ENCODE results near the gene FOXK2.

Gene FOXK2

DNA sequence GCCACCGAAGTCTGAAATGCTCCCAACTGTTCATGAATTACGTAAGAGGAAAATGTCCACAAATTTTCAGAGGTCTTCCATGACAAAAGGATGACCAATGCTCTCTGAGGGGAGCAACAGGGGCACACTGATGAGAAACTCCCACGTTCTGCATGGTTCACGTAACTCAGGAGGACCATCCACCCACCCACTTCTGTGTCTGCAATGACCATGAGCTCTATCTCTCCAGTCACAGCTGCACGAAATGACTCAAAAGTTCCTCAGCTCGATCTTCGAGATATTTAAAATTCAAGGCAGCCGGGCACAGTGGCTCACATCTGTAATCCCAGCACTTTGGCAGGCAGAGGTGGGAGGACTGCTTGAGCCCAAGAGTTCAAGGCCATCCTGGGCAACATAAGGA lies 112.9 kb downstream of the FOXK2 start:
- in situ Hi-C loops (cut with MboI; ENCODE audit: low sequenced_read_pairs) = no loop called here

DNA sequence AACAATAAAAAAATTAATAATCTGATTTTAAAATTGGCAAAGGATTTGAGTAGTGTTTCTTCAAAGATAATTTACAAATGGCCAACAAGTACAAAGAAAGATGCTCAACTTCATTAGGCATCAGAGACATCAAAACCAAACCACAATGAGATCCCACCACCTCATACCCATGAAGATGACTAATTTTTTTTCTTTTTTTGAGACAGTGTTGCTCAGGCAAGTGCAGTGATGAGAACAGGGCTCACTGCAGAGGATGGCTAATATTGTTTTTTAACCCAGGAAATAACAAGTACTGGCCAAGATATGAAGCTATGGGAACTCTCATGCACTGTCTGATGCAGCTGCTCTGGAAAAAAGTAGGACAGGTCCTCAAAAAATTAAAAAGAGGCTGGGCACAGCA lies 113.8 kb downstream of the FOXK2 start:
- in situ Hi-C loops (cut with MboI; ENCODE audit: low sequenced_read_pairs) = no loop called here

DNA sequence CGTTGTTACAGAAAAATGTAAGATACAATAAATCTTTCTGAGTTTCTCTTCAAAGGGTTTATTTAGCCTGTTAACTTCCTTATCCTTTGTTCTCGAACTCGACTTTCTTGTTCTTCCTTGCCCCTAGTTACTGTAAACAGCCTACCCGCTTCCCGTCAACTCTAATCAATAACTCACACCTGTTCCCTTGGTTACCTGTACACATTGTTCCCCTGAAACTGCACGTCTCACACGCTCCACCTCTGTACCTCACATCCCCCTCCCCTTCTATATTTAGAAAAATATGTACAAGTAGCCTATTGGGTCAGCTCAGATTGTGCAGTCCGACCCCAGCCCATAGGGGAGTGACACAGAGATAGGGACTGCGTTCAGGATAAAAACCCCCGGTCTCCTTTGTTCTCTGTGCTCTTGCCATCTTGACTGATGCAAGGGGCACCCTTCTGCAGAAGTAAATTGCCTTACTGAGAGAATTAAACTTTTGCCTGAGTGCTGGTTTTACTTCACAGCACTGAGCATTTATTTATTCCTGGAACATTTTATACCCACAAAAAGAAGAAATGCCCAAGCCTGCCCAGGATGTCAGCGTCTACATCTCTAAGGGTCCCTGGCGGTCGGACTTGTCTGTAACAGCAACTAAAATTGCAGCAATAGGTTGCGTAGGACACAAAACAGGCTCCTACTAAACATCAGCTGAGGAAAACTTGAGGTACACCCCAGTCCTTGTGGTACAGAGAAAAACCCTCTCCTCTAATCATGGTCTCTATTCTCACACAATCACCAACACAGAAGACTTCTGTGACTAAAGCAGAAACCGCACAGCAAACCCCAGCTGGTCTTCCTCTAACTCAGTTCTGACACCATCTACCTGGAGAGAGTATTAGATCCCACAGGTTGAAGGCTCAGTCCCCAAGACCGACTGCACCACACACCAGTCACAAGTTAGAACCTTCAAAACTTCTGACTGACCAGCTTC lies 117.4 kb downstream of the FOXK2 start:
- in situ Hi-C loops (cut with MboI; ENCODE audit: low sequenced_read_pairs) = no loop called here

DNA sequence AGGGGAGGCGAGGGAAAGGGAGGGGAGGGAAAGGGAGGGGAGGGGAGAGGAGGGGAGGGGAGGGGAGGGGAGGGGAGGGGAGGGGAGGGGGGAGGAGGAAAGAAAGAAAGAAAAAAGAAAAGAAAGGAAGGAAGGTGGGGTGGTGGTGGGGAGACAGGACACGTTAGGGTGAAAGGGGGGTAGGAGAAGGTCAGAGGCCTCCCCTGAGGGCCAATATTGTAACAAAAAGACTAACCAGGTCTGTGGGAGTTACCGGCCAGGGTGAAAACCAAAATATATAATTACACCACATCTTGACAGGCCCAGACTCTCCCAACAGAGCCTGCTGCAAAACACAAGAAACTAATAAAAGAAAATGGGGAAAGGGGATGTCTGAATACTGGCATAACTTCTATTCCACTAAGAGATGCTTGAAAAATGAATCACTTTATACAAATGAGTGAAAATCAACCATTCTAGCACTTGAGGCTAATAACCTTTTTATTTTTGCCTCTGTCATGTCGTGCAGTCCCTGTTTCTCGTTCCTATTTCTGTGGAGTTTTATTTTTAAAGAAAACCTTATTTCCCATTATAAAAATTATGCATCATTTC lies 118.7 kb downstream of the FOXK2 start:
- in situ Hi-C loops (cut with MboI; ENCODE audit: low sequenced_read_pairs) = no loop called here

DNA sequence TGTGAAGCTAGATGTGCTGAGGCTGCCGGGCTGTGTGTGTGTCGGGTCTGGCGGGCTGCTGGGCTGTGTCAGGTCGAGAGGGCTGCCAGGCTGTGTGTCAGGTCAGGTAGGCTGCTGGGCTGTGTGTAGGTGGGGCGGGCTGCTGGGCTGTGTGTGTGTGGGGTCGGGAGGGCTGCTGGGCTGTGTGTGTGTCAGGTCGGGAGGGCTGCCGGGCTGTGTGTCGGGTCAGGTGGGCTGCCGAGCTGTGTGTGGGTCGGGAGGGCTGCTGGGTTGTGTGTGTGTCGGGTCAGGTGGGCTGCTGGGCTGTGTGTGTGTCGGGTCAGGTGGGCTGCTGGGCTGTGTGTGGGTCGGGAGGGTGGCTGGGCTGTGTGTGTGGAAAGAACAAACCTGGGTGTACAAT lies 120.1 kb downstream of the FOXK2 start:
- in situ Hi-C loops (cut with MboI; ENCODE audit: low sequenced_read_pairs) = no loop called here

DNA sequence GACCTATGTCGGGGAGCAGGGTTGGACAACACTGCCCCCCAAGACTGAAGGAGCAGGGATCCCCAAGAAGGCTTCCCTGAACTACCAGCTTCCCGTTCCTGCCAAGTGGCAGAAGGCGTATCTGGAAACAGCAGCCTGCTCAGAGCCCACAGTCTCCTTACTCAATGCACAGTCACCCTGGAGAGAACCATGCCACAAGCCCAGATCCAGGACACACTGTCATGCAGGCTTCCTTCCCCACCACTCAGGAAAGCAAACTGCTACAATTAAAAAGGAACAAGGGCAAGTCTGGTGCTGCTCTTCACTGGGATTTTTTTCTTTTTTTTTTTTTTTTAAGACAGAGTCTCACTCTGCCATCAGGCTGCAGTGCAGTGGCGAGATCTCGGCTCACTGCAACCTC lies 120.5 kb downstream of the FOXK2 start:
- in situ Hi-C loops (cut with MboI; ENCODE audit: low sequenced_read_pairs) = no loop called here

DNA sequence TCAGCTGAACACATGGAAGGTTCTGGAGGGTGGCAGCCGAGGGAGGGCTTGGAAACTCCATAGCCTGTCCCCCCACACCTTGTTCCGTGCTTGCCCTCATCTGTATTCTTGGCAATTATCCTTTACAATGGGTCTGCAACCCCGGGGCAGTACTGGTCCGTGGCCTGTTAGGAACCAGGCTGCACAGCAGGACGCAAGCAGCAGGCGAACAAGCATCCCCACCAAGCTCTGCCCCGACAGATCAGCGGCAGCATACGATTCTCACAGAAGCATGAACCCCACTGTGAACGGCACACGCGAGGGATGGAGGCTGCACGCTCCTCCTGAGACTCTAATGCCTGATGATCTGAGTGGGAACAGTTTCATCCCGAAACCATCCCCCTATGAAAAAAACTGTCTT lies 122.5 kb downstream of the FOXK2 start:
- in situ Hi-C loops (cut with MboI; ENCODE audit: low sequenced_read_pairs) = no loop called here

DNA sequence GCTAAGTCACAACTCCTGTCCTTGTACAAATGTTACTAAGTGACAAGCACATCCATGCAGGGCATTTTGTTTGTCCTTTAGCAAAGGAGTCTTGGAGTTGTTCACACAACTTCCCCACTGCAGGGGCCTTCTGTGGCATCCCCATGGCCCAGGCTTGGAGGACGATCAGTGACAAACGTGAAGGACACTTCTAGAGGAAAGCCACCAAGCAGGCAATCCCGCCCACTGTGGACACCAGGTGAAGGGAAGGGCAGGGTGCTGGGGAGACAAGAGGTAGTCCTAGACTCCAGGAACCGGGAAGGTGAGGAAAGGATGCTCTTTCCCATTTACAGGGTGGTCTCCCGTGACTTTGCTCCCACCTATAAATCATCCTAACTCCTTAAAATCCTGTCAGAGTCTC lies 124.6 kb downstream of the FOXK2 start:
- in situ Hi-C loops (cut with MboI; ENCODE audit: low sequenced_read_pairs) = no loop called here

DNA sequence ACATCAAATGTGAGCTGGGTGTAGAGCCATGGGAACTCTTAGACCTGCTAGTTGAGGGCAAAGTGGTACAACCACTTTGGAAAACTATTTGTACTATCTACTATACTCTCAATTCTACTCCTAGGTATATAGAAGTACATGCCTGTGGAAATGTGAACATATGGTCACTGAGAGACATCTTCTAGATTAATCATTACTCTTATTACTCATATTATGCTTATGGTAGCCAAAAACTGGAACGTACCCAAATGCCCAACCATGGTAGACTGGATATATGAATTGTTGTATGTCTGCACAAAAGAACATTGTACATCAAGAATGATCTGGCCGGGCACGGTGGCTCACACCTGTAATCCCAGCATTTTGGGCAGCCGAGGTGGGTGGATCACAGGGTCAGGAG lies 126.0 kb downstream of the FOXK2 start:
- in situ Hi-C loops (cut with MboI; ENCODE audit: low sequenced_read_pairs) = no loop called here

DNA sequence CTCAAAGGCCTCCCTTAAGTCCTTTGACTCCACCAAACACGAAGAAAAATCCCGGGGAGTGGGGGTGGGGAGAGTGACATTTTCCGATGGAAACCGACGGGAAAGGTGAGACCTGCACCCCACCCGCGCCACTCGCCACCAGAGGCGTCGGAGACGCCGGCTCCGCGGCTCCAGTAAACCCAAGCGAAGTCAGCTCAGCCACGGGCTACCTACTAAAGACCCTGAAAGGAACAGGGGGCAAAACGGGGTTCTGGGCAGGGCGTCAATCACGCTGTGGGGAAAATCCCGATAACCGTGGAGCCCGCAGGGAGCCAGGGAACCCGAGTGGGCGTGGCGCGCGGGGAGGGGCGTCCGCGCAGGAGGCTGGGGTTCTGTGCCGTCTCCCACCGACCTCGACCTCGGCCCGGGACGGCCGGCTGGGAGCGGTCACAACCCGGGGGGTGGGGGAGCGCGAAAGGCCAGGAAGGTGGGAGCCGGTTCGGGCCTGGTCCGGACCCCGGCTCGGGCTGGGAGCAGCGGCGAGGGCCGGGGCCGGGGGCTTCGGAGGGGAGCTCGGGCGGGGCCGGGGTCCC lies 128.1 kb downstream of the FOXK2 start:
- in situ Hi-C loops (cut with MboI; ENCODE audit: low sequenced_read_pairs) = no loop called here

DNA sequence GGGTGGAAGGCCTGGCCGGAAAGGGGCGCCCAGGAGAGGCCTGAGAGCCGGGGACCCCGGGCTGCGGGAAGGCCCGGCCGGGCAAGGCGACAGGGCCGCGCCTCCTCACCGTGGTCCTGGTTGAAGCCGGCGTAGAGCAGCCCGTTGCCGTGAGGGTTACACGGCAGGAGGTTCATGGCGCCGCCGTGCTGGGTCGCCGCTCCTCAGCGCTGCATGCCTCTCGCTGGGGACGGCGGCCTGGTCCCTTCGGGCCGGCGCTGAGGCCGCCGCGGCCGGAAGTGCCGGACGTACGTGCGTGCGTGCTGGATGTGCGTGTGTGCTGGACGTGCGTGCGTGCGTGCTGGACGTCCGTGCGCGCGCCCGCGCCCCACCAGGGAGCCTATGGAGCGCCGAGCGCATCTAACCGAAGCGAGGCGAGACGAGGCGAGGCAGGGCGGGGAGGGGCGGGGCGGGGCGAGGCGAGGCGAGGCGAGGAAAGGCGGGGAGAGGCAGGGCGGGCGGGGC lies 128.7 kb downstream of the FOXK2 start, which contains the start of gene WDR45B:
Gene WDR45B, minus strand, starts transcription at position 280 of the 504 bp plus-strand sequence. Its CDS starts 104 bp downstream, at position 176.
- in situ Hi-C loops (cut with MboI; ENCODE audit: low sequenced_read_pairs) = no loop called here

DNA sequence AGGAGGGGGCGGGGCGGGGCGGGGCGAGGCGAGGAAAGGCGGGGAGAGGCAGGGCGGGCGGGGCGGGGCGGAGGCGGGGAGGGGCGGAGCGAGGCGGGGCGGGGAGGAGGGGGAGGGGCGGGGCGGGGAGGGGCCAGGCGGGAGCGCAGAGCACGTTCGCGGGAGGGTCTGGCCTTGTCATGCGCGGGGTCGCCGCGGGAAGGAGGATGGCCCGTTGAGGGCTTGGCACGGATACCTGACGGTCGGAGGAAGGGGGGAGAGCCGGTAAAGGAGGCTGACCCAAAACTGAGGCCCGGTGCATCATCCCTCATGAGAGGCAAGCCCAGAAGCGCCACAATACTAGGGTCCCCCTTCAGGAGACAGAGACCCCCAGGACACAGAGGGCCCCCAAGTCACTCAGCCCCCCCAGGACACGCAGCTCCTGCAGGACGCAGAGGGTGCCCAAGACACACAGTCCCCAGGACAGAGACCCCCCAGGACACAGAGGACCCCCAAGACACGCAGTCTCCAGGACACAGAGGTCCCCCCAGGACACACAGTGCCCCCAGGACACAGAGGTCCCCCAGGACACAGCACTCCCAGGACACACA lies 129.3 kb downstream of the FOXK2 start:
- in situ Hi-C loops (cut with MboI; ENCODE audit: low sequenced_read_pairs) = no loop called here

DNA sequence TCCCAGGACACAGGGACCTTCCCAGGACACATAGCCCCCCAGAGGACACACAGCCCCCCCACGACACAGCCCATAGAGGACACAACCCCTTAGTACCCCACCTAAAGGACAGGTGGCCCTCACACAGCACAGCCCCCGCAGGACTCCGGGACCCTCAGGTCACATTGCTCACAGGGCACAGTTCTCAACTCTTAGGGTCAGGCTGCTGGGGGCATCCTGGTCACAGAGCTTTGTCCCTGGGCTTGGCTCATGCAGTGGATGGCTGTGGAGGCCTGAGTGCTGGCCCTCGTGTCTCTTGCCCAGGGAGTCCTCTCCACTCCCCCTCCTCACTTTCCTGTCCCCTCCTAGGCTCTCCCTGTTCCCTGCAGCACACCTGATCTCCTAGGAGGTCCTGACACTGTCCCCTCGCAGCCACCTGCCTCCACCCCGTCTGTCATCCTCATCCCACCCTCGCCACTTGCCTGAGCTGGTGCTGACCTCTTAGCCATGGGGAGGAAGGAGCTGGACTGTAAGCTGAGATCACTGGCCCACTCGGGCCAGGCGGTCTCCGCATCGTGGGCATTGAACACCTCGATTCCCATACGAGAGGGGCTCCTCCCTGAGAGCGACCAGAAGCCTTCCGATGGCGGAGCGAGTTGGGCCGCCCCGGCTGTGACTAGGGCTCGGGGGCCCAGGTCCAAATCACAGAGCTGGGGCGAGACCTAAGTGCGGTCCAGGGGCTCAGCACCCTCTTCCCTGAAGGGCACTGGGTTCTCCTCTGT lies 130.1 kb downstream of the FOXK2 start:
- in situ Hi-C loops (cut with MboI; ENCODE audit: low sequenced_read_pairs) = no loop called here

DNA sequence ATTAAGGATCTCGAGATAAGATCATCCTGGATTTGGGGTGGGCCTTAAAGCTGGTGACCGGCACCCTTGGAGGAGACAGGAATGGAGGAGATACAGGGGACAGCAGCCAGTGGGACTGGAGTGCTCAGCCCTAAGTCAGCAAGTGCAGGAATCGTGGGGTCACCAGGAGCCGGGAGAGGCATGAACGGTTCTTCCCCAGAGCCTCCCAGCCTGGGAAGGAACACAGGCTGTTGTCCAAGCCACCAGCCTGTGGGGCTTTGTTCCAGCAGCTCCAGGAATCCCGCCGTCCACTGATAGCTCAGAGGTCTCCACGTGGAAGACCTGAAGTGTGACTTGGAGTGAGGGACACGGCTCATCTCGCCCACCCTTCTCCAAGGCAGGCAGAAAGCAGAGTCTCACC lies 131.2 kb downstream of the FOXK2 start:
- in situ Hi-C loops (cut with MboI; ENCODE audit: low sequenced_read_pairs) = no loop called here

DNA sequence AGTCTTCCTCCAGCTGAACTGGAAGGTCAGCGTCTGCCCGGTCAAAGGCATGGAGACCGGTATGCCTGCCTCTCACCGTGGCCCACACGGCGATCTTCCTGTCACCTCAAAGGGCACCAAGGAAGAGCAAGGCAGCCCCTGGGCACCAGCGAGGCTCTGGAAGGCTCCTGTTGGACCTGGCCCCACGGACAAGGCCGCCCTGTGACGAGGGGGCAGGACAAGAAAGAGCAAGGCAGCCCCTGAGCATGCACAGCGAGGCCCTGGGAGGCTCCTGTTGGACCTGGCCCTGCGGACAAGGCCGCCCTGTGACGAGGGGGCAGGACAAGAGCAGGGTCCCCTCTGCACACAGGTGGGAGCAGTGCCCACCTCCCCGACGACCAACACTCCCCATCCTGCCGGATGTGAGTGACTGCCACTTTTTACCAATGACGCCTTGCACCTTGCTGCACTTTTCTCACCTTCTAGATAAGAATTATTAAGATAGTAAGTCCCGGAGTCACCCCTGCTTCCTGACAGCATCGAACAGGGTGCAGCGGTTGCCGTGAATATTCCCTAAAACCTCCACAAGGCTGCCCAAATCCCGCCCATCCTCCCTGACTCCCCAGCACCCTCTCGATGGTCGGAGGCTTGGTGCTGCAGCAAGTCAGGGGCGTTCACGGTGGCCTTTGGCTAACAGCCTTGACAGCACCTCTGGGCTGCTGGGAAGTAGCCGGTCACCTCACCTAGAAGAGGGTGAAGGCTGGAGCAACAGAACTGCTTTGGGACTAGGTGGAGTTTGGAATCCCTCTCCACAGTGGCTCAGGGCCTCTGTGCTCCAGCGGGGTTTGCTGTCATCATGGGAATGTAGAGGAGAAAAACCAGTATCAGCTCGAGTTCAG lies 134.4 kb downstream of the FOXK2 start:
- in situ Hi-C loops (cut with MboI; ENCODE audit: low sequenced_read_pairs) = no loop called here
